Spleen (tissue), 13 donors: ENCODE measurements around the gene COL1A1. TPM values are rescaled to one million over a fixed set of nuclear protein-coding genes. Genes with fewer than 3 reads are reported as not detected.

Source experiments
- DNase-seq: peaks from one replicate; pipeline ENCODE4 v3.0.0-alpha.2; 2020
- H3K27ac ChIP-seq, 8 donors: fragments of 200-600 bp; sonication (generic) in 7 of 8; 1 replicate in 4 of 8; 2 replicates in 4 of 8; pipeline versions ENCODE4 v1.5.0 to v1.8.0; 2016 to 2021; ENCODE audit warnings: inconsistent platforms in 4 of 8, mild to moderate bottlenecking in 4 of 8, moderate library complexity in 1 of 8
- H3K27me3 ChIP-seq, 7 donors: fragments of 200-600 bp; sonication (generic) in 6 of 7; replicated peaks in 1 of 7; 1 replicate in 4 of 7; 2 replicates in 3 of 7; pipeline versions ENCODE4 v1.5.0 to v1.8.0; 2016 to 2021; ENCODE audit warnings: inconsistent platforms in 3 of 7, mild to moderate bottlenecking in 1 of 7
- H3K36me3 ChIP-seq, 6 donors: fragments of 200-600 bp; sonication (generic) in 5 of 6; 1 replicate in 4 of 6; 2 replicates in 2 of 6; pipeline versions ENCODE4 v1.5.0 to v1.8.0; 2016 to 2021; ENCODE audit warnings: inconsistent platforms in 2 of 6
- H3K4me1 ChIP-seq, 6 donors: fragments of 200-600 bp; sonication (generic) in 5 of 6; 1 replicate in 3 of 6; 2 replicates in 3 of 6; pipeline versions ENCODE4 v1.5.0 to v1.8.0; 2016 to 2021; ENCODE audit warnings: inconsistent platforms in 3 of 6
- H3K4me3 ChIP-seq, 8 donors: fragments of 200-600 bp; sonication (generic) in 7 of 8; 1 replicate in 4 of 8; 2 replicates in 4 of 8; pipeline versions ENCODE4 v1.5.0 to v1.8.0; 2016 to 2021; ENCODE audit warnings: inconsistent platforms in 4 of 8, mild to moderate bottlenecking in 4 of 8, moderate library complexity in 2 of 8
- H3K9me3 ChIP-seq, 8 donors: fragments of 200-600 bp; sonication (generic) in 7 of 8; 1 replicate in 4 of 8; 2 replicates in 4 of 8; pipeline versions ENCODE4 v1.5.0 to v1.8.0; 2016 to 2021; ENCODE audit warnings: inconsistent platforms in 4 of 8
- POLR2A ChIP-seq, 3 donors: fragments of 450-650 bp; IDR thresholded peaks; one replicate each; pipeline ENCODE4 v1.5.1; 2017; ENCODE audit warnings: antibody characterized with exemption in 3 of 3, mild to moderate bottlenecking in 1 of 3
- POLR2AphosphoS5 ChIP-seq, 3 donors: sonication (generic); formaldehyde crosslinking; IDR thresholded peaks; one replicate each; pipeline ENCODE4 v1.5.1; 2017; ENCODE audit warnings: antibody characterized with exemption in 3 of 3
- WGBS, 5 donors: extraction: QIAGEN DNeasy Blood & Tissue Kit in 3 of 5; methylation state at CpG; one replicate each; pipeline versions ENCODE4 v1.1.5 to v1.1.7; 2013 to 2018; 5-methylcytosine and 5-hydroxymethylcytosine counted together
- intact Hi-C: fragments of 100-400 bp; cut with DNase I; formaldehyde crosslinking; loops from one replicate; pipeline ENCODE4 v1.15.0; 2023; ENCODE audit warnings: low total_unique reads
- long read RNA-seq, 2 donors: transcript quantifications; one replicate each; lab custom pipeline, GENCODE V29; 2026
- polyA plus RNA-seq, 3 donors: library from polyadenylated mRNA; stranded (reverse); fragments of 200-250 nt; gene quantifications; one replicate each; pipeline ENCODE4 v1.2.1, GENCODE V29; 2013
- total RNA-seq, 7 donors: library from RNA; depleted of rRNA in 3 of 7; stranded (reverse); fragments of >200 nt in 3 of 7; fragmentation: NEBNext Ultra II Directional in 4 of 7; extraction: Animal tissue kit (Norgen Biotek cat#: 25700) in 4 of 7; gene quantifications; one replicate each; pipeline versions ENCODE4 v1.1.0 to v1.2.1, GENCODE V29; 2016 to 2021
- TF ChIP-seq, protein P1 (sequence below), 11 experiments: fragments of 200-600 bp in 7 of 11; fragments of 450-650 bp in 4 of 11; sonication (generic) in 4 of 11; IDR thresholded peaks in 8 of 11; conservative IDR thresholded peaks in 3 of 11; 1 replicate in 7 of 11; 2 replicates in 4 of 11; pipeline versions ENCODE4 v1.4.0 to v1.8.0; 2016 to 2021; ENCODE audit warnings: antibody characterized with exemption in 11 of 11, inconsistent platforms in 4 of 11, mild to moderate bottlenecking in 1 of 11
- donor health status: healthy with polysubstance abuse.
- donor health status: DM: no; HTN: no; CAD: no; lungs with moderate emphysema.
- donor health status: DM: no; HTN: no; CAD: no.
- donor health status: Bipolar disorder and iron deficiency.
- donor health status: healthy.
- donor health status: DM: no; HTN: no; CAD: no.
- donor health status: DM: yes; HTN: yes; CAD: no.

COL1A1 gene
- total RNA-seq (100 to 1,000 TPM in 2 of 7 donors, 10 to 100 TPM in 4, 1 to 10 TPM in 1; 7.4 to 458 (median 65.4) TPM), polyA plus RNA-seq (10 to 100 TPM in 2 of 3 donors, 1 to 10 TPM in 1; 7.1 to 24.0 (median 11.3) TPM)
- long read RNA-seq, donor 1, full-length matches to known transcripts, result 42 of 696 reads
- long read RNA-seq, donor 1, partial matches to known transcripts, result 654 of 696 reads
- long read RNA-seq, donor 1, other reads (novel, unspliced or antisense), result 0 of 696 reads
- long read RNA-seq, donor 2, full-length matches to known transcripts, result 145 of 446 reads
- long read RNA-seq, donor 2, partial matches to known transcripts, result 301 of 446 reads
- long read RNA-seq, donor 2, other reads (novel, unspliced or antisense), result 0 of 446 reads

DNA sequence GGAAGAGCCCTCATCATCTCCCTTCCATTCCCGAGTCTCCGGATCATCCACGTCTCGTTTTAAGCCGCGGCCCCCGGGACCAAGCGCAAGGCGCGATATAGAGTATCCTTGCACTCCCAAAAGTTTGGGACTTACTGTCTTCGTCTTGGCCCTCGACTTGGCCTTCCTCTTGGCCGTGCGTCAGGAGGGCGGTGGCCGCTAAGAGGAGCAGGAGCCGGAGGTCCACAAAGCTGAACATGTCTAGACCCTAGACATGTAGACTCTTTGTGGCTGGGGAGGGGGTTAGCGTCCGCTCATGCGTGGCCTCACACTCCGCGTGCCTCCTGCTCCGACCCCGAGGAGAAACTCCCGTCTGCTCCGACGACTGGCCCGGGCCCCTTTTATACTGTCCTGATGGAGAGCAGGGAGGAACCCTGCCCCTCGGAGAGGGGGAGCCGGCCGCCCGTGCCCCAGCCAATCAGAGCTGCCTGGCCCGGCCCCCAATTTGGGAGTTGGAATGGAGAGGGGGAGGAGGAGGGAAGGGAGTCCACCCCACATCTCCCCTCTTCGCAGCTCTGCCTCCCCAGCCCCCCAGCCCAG lies at the start of gene COL1A1:
Gene COL1A1, minus strand, starts transcription at position 356 of the 579 bp plus-strand sequence. Its CDS starts 118 bp downstream, at position 238.
- Histone ChIP-seq H3K4me1 (peaks cover 0 to 67% (median 30%) of the 10 kb centered on the region in 6 donors), H3K27me3 (peaks cover 0 to 84% (median 36%) of the 10 kb centered on the region in 7 donors), H3K4me3 (peak within 1 kb of the TSS; percentile 23 to 73 (median 44)), H3K9me3 (no peaks in the 10 kb centered on the region), H3K36me3 (peaks cover 0 to 19% (median 0%) of the 10 kb centered on the region in 6 donors), H3K27ac (peak within 1 kb of the TSS in 7 of 8 donors; percentile 70 to 84 (median 77))
- peak; percentile 78 for DNase-seq
- TF ChIP-seq, protein P1, sequence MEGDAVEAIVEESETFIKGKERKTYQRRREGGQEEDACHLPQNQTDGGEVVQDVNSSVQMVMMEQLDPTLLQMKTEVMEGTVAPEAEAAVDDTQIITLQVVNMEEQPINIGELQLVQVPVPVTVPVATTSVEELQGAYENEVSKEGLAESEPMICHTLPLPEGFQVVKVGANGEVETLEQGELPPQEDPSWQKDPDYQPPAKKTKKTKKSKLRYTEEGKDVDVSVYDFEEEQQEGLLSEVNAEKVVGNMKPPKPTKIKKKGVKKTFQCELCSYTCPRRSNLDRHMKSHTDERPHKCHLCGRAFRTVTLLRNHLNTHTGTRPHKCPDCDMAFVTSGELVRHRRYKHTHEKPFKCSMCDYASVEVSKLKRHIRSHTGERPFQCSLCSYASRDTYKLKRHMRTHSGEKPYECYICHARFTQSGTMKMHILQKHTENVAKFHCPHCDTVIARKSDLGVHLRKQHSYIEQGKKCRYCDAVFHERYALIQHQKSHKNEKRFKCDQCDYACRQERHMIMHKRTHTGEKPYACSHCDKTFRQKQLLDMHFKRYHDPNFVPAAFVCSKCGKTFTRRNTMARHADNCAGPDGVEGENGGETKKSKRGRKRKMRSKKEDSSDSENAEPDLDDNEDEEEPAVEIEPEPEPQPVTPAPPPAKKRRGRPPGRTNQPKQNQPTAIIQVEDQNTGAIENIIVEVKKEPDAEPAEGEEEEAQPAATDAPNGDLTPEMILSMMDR (IDR thresholded peaks at IDR 0.05 in 8 of 11, conservative IDR thresholded peaks at IDR 0.05 in 3 of 11), result no peak
- TF ChIP-seq POLR2A (IDR thresholded peaks at IDR 0.05) (peak in 1 of 3 donors; percentile 37), POLR2AphosphoS5 (IDR thresholded peaks at IDR 0.05) (peak; percentile 24 to 85 (median 84))
- WGBS, 5 donors, result 9 to 17% (median 10%) methylated on average over 22 to 34 of the region's 34 CpGs
- intact Hi-C loops, result loop anchor here (5.0 kb wide), 1 partner anchor 96 kb away; no protein-coding TSS in a partner anchor

DNA sequence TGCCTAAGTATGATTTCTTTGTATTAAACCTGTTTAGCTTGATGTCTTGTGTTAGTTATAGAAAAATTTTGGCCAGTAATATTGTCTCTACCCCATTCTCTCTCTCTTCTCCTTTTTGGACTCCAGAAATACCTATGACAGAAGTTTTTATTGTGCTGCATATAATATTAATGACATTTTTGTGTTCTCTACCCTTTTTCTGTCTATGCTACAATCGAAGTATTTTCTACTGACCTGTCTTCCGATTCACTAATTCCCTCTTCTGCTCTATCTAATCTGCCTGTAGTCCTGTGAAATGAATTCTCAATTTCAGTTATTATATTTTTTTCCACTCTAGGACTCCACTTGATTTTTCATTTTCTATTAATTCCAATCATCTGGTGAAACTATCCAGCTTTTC lies 46.8 kb upstream of the COL1A1 start:
- Histone ChIP-seq H3K27me3 (peaks cover 0 to 37% (median 0%) of the 10 kb centered on the region in 7 donors), H3K9me3 (peaks cover 0 to 29% (median 16%) of the 10 kb centered on the region in 8 donors), H3K4me1 (no peaks in the 10 kb centered on the region), H3K4me3 (no peak overlapping the region), H3K36me3 (no peaks in the 10 kb centered on the region), H3K27ac (no peak overlapping the region)
- no peak for DNase-seq
- TF ChIP-seq POLR2A (IDR thresholded peaks at IDR 0.05) (no peak), POLR2AphosphoS5 (IDR thresholded peaks at IDR 0.05) (no peak)
- TF ChIP-seq, protein P1 (IDR thresholded peaks at IDR 0.05 in 8 of 11, conservative IDR thresholded peaks at IDR 0.05 in 3 of 11), result no peak
- intact Hi-C loops, result no loop called here
- WGBS, 5 donors, result 65 to 100% (median 74%) methylated on average over 2 of the region's 2 CpGs

DNA sequence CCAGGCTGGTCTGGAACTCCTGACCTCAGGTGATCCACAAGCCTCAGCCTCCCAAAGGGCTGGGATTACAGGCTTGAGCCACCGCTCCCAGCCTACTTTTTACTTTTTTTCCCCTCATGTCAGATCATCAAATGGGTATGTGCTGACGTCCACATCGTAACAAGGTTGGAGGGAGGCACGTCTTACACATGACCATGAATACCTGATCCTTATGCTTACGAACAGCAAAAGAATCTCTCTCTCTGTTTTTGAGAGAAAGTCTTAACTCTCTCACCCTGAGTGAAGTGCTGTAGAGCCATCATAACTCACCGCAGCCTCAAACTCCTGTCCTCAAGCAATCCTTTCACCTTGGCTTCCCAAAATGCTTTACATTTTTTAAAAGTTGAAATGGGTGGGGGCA lies 43.3 kb upstream of the COL1A1 start:
- intact Hi-C loops, result no loop called here
- H3K36me3 ChIP-seq, result no peaks in the 10 kb centered on the region
- DNase-seq, result no peak
- H3K9me3 ChIP-seq, result peaks cover 0 to 25% (median 16%) of the 10 kb centered on the region in 8 donors
- H3K4me3 ChIP-seq, result no peak overlapping the region
- WGBS, 5 donors, result 77 to 95% (median 92%) methylated on average over 6 of the region's 6 CpGs
- H3K4me1 ChIP-seq, result no peaks in the 10 kb centered on the region
- peaks cover 0 to 47% (median 0%) of the 10 kb centered on the region in 7 donors for H3K27me3 ChIP-seq
- TF ChIP-seq POLR2AphosphoS5 (IDR thresholded peaks at IDR 0.05) (no peak), POLR2A (IDR thresholded peaks at IDR 0.05) (no peak)
- TF ChIP-seq, protein P1 (IDR thresholded peaks at IDR 0.05 in 8 of 11, conservative IDR thresholded peaks at IDR 0.05 in 3 of 11), result no peak
- no peak overlapping the region for H3K27ac ChIP-seq

DNA sequence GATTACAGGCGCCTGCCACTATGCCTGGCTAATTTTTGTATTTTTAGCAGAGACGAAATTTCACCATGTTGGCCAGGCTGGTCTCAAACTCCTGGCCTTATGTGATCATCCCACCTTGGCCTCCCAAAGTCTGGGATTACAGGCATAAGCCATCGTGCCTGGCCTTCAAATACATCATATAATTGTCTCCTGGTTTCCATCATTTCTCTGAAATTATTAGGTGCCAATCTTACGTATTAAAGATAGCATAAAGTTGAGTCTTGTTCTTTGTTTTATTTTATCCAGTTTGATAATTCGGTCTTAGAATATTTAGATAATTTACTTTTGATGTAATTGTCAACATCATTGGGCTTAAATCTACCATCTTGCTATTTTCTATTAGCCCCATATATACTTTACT lies 40.0 kb upstream of the COL1A1 start:
- no peak for TF ChIP-seq POLR2AphosphoS5 (IDR thresholded peaks at IDR 0.05)
- TF ChIP-seq, protein P1 (IDR thresholded peaks at IDR 0.05 in 8 of 11, conservative IDR thresholded peaks at IDR 0.05 in 3 of 11), result no peak
- no peak for TF ChIP-seq POLR2A (IDR thresholded peaks at IDR 0.05)
- H3K4me3 ChIP-seq, result no peak overlapping the region
- no peak for DNase-seq
- H3K4me1 ChIP-seq, result no peaks in the 10 kb centered on the region
- intact Hi-C loops, result no loop called here
- 76 to 97% (median 79%) methylated on average over 5 of the region's 5 CpGs for WGBS, 5 donors
- H3K9me3 ChIP-seq, result no peaks in the 10 kb centered on the region
- peaks cover 0 to 34% (median 0%) of the 10 kb centered on the region in 7 donors for H3K27me3 ChIP-seq
- no peaks in the 10 kb centered on the region for H3K36me3 ChIP-seq
- H3K27ac ChIP-seq, result no peak overlapping the region
